ENCODE measurements around the gene TTC31. TPM values are rescaled to one million over a fixed set of nuclear protein-coding genes. Genes with fewer than 3 reads are reported as not detected.
"Not testable (repeated sequence)": the region's sequence is repeated elsewhere in the genome, so short reads cannot be mapped to it uniquely, and the experiment has no call there.

Gene TTC31
- total and polyA plus RNA-seq, 12 donors = 11.1 to 38.6 (median 20.9) TPM

- Histone ChIP-seq H3K4me1 (replicated peaks in 1 of 2) (peaks cover 14 to 31% of the 10 kb centered on the region in 2 donors), H3K4me3 (peak overlapping the region in 2 of 4 donors; percentile 42 to 73), H3K27me3 (no peaks in the 10 kb centered on the region), H3K27ac (peak overlapping the region; percentile 84 to 98 (median 97)), H3K36me3 (replicated peaks in 1 of 2) (peaks cover 0 to 12% of the 10 kb centered on the region in 2 donors), H3K9me3 (replicated peaks in 1 of 3) (no peaks in the 10 kb centered on the region)
- intact Hi-C loops (cut with DNase I) = no loop called here
- TF ChIP-seq POLR2A (IDR thresholded peaks at IDR 0.05) (no peak), CTCF (IDR thresholded peaks at IDR 0.05) (no peak)
- 1 to 3% (median 2%) methylated on average over 11 to 27 of the region's 27 CpGs for WGBS, 4 donors
- DNase-seq = peak in 1 of 7 donors; percentile 52
These were observed 25.7 kb upstream of the TTC31 start for GRCh38 chr2:74457129-74457548.

GRCh38 chr2:74457549-74458131 is 25.2 kb upstream of the TTC31 start:
- TF ChIP-seq CTCF (IDR thresholded peaks at IDR 0.05) (no peak), POLR2A (IDR thresholded peaks at IDR 0.05) (peak; percentile 69 to 97)
- WGBS, 4 donors = 0 to 1% (median 0%) methylated on average over 12 to 46 of the region's 46 CpGs
- Histone ChIP-seq H3K27me3 (no peaks in the 10 kb centered on the region), H3K4me1 (replicated peaks in 1 of 2) (peaks cover 14 to 31% of the 10 kb centered on the region in 2 donors), H3K4me3 (peak overlapping the region; percentile 21 to 73 (median 52)), H3K9me3 (replicated peaks in 1 of 3) (no peaks in the 10 kb centered on the region), H3K36me3 (replicated peaks in 1 of 2) (peaks cover 0 to 17% of the 10 kb centered on the region in 2 donors), H3K27ac (peak overlapping the region; percentile 84 to 98 (median 97))
- intact Hi-C loops (cut with DNase I) = no loop called here
- DNase-seq = peak; percentile 70 to 86 (median 78)

GRCh38 chr2:74458132-74458937 is 24.5 kb upstream of the TTC31 start, which contains the start of gene WBP1:
WBP1 (plus strand) TSS chr2:74458438; CDS start chr2:74458603, 165 bp downstream.
- intact Hi-C loops (cut with DNase I) = no loop called here
- H3K36me3 ChIP-seq (replicated peaks in 1 of 2) = peaks cover 0 to 20% of the 10 kb centered on the region in 2 donors
- H3K27me3 ChIP-seq = no peaks in the 10 kb centered on the region
- peak; percentile 100 for DNase-seq
- TF ChIP-seq POLR2A (IDR thresholded peaks at IDR 0.05) (peak; percentile 55 to 84), CTCF (IDR thresholded peaks at IDR 0.05) (peak in 1 of 6 experiments; percentile 3)
- H3K9me3 ChIP-seq (replicated peaks in 1 of 3) = no peaks in the 10 kb centered on the region
- 0 to 8% (median 0%) methylated on average over 7 to 38 of the region's 38 CpGs for WGBS, 4 donors
- peak within 1 kb of the TSS; percentile 21 to 73 (median 60) for H3K4me3 ChIP-seq
- peaks cover 14 to 31% of the 10 kb centered on the region in 2 donors for H3K4me1 ChIP-seq (replicated peaks in 1 of 2)
- peak within 1 kb of the TSS; percentile 84 to 98 (median 97) for H3K27ac ChIP-seq

GRCh38 chr2:74458938-74459363 is 23.9 kb upstream of the TTC31 start:
- Histone ChIP-seq H3K9me3 (replicated peaks in 1 of 3) (no peaks in the 10 kb centered on the region), H3K36me3 (replicated peaks in 1 of 2) (peaks cover 0 to 20% of the 10 kb centered on the region in 2 donors), H3K4me1 (replicated peaks in 1 of 2) (peaks cover 14 to 33% of the 10 kb centered on the region in 2 donors), H3K27me3 (no peaks in the 10 kb centered on the region), H3K27ac (peak overlapping the region in 3 of 5 donors; percentile 74 to 88 (median 75)), H3K4me3 (peak overlapping the region in 3 of 4 donors; percentile 13 to 73 (median 60))
- 1 to 4% (median 2%) methylated on average over 10 of the region's 10 CpGs for WGBS, 4 donors
- peak in 1 of 7 donors; percentile 71 for DNase-seq
- TF ChIP-seq CTCF (IDR thresholded peaks at IDR 0.05) = no peak
- no peak for TF ChIP-seq POLR2A (IDR thresholded peaks at IDR 0.05)
- intact Hi-C loops (cut with DNase I) = no loop called here

- H3K4me3 ChIP-seq; H3K9me3 ChIP-seq (replicated peaks in 1 of 3); H3K27me3 ChIP-seq; H3K27ac ChIP-seq; intact Hi-C loops (cut with DNase I); DNase-seq: not testable (repeated sequence)
- Histone ChIP-seq H3K4me1 (replicated peaks in 1 of 2) (peaks cover 19 to 40% of the 10 kb centered on the region in 2 donors), H3K36me3 (replicated peaks in 1 of 2) (peaks cover 0 to 20% of the 10 kb centered on the region in 2 donors)
- WGBS, 4 donors = 73 to 87% (median 77%) methylated on average over 10 to 13 of the region's 13 CpGs
These were observed 23.3 kb upstream of the TTC31 start for GRCh38 chr2:74459503-74460118.

GRCh38 chr2:74460187-74460586 is 22.7 kb upstream of the TTC31 start:
- Histone ChIP-seq H3K4me1 (replicated peaks in 1 of 2) (peaks cover 18 to 40% of the 10 kb centered on the region in 2 donors), H3K36me3 (replicated peaks in 1 of 2) (peaks cover 0 to 20% of the 10 kb centered on the region in 2 donors)
- H3K4me3 ChIP-seq; DNase-seq; intact Hi-C loops (cut with DNase I); H3K27me3 ChIP-seq; H3K27ac ChIP-seq; H3K9me3 ChIP-seq (replicated peaks in 1 of 3): not testable (repeated sequence)
- 71 to 83% (median 76%) methylated on average over 5 to 10 of the region's 10 CpGs for WGBS, 4 donors
